HS-27A (cell line): ENCODE data around the gene PELI2.
A peak's percentile ranks its signal among the peaks of the same experiment; 100 is the strongest.
"Not testable (repeated sequence)": the region's sequence is repeated elsewhere in the genome, so short reads cannot be mapped to it uniquely, and the experiment has no call there.

Experiments
- DNase-seq: peaks from one replicate; pipeline ENCODE4 v3.0.0-alpha.2; 2012; ENCODE audit warnings: low read depth, missing footprints

PELI2 gene

DNA sequence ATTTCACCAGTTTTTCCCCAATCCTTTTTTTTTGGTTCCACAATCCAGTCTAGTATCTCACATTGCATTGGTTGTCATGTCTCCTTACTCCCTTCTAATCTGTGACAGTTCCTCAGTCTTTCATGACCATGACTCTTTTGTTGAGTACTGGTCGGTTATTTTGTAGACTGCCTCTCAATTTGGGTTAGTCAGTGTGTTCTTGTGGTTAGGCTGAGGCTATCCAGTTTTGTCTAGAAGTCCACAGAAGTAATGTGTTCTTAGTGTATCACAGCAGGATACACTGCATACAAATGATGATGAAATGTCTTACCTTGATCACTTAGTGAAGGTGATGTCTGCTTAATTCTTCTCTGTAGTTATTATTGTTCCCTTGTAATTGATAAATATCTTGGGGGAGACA lies 24.8 kb downstream of the PELI2 start:
- no peak for DNase-seq

DNA sequence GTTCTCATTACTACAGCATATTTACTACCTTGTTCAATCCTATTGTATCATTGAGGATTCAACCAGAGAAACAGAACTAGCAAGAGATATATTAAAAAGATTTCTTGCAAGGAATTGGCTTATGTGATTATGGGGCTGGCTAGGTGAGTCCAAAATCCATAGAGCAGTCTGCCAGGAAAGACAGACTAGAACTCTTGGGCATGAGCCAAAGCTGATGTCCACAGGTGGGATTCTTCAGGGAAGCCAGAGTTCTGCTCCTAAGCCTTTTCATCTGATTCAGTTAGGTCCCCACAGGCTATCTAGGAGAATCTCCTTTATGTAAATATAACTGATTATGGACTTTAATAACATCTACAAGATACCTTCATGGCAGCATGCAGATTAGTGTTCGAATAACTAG lies 26.0 kb downstream of the PELI2 start:
- DNase-seq = no peak

DNA sequence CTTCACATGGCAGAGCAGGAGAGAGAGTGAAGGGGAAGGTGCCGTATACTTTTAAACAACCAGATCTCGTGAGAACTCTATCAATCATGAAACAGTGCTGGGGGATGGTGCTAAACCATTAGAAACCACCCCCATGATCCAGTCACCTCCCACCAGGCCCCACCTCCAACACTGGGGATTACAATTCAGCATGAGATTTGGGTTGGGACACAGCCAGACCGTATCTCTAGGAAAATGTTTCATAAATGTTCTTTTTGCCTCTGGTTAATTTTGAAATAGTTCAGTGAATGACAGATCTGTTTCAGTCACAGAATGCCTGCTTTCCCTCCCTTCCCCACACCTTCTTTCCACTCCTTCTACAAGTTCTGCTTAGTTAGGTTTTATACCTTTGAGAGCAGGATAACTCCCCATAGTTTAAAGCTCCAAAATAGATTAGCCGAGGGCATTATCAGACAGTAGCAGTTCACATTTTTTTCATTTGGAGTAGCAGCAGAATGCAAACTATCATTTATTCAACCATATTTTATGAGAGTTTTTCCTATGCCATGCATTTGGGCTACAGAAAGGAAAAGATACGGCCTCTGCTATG lies 27.1 kb downstream of the PELI2 start:
- DNase-seq = no peak

DNA sequence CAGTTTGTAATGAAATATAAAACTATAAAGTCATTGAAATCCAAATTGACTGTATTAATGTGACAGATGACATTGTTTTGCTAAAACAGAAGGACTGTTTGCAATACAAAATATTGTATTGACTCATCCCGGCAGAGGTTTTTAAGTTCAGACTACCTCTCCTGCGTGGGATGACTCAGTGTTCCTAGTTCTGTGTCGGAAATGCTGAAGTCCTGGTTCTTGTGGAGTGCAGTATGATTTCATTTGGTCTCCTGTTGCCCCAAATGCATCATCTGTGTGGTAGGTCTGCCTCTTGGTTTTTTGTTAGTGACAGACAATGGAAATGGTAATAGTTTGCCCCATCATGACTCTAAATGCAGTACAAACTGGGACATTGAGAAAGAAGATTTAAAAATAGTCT lies 27.8 kb downstream of the PELI2 start:
- DNase-seq = no peak

DNA sequence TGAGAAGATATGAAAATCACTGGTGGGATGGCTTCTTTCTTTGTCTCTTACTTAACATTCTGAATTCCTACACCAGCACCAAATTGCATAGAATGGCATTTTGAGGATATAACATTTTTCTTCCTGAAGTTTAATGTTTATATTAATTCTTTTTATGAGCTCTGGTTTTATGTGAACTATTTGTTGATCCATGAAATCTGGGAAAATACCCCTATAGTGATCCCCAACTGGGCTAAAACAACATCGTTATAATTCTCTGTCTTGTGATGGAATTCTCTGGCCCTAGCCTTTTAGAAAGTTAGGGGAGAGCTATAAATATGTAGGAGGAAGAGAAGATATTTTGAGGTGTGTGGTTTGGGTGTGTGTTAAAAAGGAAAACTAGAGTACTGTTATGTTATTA lies 29.2 kb downstream of the PELI2 start:
- no peak for DNase-seq

DNA sequence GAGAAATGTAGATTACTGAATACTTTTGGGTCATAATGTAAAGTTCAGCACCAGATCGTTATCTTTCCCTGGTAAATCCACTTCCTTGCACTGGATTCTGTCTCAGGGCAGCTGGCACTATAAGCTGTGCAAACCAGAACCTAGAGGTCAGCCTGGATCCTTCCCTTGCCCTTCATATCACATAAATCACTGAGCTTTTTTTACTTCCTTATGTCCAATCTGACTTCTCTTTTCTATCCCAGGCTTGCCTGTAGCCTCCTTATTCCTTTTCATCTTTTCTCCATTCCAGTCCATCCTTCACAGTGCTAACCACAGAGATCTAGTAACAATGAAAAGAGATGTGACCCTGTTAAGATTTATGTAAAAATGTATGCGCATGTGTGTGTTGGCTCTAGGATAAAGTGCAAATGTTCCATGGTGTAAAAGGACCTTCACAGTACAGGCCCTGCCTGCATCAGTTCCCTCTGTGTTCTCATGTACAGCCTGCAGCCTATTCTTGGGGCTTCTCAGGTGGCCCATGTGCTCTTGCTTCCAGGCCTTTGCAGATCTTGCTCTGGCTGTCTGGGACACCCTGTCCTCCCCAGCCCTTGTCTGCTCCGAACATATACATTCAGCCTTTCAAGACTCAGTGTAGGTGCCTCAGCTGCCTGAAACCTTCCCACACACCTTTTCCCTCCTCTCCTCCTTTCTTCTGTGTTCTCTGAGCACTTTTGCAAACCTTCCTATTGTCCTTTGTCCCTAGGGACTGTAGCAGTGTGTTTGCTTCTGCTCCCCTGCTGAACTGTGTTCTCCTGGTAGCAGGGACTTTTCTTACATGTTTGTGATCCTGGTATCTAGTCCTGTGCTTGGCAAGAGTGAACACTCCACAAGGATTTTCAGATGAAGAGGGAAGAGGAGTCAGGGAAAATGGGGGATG lies 30.0 kb downstream of the PELI2 start:
- DNase-seq = no peak

DNA sequence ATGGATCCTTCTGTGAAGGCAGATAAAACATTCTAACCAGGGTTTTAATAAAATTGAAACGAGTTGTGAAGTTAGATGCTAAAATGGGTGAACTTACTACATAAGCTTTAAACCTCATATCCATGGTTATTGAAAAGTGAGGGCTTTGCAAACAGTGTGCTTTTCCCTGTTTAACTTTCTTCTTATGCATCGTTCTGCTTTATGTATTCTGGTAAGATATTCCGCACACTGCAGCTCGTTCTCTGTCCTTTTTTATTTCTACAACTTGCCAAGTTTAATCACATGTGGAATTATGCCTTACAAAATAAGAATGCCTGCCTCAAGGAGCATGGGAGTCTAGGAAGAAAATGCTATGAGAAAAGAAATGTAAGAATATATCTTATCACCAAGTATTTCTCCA lies 30.9 kb downstream of the PELI2 start:
- no peak for DNase-seq

DNA sequence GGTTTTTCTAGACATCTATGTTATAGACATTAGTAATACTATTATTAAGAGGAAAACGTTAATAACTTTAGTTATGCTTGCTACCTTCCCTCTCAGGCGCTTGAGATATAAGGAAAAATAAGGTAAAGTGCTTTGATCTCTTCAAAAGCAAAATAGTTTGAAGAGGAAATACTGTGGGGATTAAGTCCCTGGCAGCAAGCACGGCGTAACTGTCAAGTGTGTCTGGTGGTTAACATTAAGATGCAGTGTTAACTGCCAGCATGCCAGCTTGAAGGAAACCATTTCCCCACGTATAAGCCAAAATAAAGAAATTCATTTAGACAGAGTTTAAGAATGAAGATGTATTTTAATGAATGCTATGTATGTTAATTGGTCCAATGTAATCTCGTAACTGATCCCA lies 31.8 kb downstream of the PELI2 start:
- no peak for DNase-seq

DNA sequence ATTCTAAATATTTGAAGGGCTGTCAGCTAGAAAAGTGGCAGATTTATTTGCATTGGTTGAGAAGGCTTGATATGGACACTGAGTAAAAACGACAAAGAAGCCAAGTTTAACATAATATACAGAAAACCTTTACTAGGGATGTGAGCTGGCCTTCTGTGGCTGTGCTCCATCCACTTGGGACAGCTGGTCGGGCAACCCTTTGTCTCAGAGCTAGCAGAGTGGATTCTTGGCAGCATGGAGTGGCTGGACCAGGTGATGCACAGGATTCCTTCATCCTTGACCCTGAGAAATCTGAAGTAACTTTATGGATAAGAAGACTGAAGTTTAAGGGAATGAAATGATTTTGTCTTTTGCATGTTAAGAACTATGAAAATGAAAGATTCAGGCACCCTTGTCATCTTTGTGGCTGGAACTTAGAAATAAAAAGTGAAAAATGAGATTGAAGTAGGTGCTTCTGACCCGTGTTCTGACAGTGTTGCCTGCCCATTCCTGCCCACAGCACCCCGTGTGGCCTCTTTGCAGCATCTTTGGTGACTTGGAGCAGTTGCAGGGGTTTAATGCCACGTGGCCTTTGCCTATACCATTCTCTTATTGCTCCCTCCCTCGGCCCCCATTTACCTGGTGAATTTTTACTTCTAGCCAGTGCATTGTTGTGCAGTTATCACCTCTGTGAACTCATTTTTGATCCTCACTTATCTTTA lies 32.6 kb downstream of the PELI2 start:
- no peak for DNase-seq

DNA sequence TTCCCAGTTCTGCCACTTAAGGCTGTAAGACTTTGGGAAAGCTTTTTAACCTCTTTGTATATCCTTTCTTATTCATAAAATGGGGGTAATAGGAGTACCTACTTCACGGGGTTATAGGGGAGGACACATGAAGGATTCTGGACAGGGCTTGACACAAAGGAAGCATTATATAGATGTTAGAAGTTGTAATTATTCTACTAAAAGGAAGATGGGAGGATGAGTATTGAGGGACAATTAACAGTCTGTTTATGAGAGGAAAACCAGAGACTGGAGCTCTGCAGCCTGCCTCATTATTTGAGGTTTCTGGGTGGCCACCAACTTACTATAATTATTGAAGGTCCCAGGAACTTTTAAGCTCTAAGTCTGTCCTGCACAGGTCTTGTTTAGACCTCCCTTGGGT lies 34.0 kb downstream of the PELI2 start:
- DNase-seq = no peak

DNA sequence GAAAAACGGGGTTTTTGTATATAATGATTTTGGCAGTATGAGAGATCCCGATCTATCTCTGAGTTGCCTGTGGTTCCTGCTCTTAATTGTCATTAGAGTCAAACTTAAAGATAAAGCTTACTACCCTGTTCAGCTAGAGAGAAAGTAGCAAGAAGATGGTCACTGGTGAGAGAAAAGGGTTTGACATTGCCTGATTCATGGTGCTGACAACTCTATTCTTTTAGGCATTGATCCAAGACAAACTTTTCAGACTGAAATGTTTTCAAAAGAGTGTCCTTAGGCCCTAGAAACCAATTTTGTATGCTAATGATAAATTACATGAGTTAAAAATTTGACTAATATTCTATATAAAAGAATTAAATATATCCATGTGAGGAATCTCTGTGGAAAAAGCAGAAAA lies 35.1 kb downstream of the PELI2 start:
- DNase-seq = no peak

DNA sequence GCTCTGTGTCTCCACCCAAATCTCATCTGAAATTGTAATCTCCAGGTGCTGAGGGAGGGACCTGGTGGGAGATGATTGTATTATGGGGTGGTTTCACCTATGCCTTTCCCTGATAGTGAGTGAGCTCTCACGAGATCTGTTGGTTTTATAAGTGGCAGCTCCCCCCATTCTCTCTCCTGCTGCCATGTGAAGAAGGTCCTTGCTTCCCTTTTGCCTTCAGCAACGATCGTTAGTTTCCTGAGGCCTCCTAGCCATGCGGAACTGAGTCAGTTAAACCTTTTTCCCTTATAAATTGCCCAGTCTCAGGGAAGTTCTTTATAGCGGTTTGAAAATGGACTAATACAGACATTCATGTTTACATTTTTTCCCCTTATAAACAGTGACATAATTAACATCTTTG lies 36.1 kb downstream of the PELI2 start:
- DNase-seq = no peak

DNA sequence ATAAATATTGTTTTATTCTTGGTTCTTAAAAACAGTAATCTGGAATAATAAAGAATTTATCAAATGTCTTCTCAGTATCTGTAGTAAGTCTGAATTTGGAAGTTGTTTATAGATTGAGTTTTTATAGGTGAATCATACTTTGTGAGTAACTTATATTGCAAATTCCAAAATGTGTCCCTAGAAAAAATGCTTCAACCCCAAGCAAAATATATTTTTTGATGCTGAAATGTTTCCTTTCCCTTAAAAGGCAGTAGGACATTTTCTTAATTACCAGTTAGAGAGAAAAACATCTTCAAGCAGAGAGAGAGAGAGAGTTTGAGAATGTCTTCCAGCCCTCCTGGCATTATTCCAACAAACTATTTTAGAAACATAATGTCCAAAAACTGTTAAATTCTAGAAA lies 37.9 kb downstream of the PELI2 start:
- DNase-seq = no peak

DNA sequence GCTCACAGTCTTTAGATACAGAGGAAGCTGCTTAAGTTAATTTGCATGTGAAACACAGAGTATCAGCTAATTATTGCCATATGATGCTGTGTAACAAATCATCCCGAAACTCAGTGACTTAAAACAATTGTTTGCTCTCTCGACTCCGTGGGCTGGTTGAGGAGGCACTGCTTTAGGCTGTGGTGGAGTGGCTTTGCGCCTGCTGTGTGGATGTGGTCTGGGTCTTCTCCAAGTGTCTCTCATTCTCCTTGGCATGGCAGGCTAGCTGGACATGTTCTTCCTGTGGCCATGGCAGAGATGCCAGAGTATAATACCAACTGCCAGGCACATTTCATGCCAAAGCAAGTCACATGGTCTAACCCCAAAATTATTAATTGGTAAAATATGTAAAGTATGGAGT lies 40.9 kb downstream of the PELI2 start:
- peak; percentile 20 for DNase-seq

DNA sequence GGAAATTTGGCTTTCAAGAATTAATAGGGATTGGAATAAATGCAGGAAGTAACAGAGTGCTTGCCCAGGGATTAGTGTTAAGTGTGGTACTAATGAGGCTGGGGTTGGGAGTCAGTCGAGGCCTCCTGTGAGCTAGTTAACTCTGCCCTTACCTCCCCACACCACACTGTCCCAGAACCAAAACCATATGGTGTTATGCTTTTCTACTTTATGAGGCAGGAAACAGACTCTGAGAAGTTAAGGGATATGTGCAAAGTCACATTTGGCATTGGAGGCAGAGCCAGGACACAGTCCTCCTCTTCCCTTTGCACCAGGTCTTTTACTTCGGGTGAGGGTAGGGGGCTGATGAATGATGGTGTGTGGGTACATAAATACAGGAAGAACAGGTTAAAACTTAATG lies 41.9 kb downstream of the PELI2 start:
- no peak for DNase-seq

DNA sequence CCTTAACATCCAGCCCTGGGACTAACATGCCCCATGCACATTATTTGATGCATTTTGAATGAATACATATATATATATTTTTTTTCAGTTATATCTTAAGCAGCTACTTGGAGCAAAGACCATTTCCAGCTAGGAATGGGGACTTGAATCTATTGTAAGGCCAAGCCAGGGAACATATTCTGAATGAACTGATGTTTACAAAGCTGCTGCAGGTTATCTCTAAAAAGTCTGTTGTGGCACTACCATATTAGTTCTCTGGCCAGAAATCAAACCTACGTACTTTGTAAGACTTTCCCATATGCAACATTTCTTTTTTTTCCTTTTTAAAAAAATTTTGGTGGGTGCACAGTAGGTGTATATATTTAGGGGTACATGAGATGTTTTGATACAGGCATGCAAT lies 43.4 kb downstream of the PELI2 start:
- DNase-seq = no peak

DNA sequence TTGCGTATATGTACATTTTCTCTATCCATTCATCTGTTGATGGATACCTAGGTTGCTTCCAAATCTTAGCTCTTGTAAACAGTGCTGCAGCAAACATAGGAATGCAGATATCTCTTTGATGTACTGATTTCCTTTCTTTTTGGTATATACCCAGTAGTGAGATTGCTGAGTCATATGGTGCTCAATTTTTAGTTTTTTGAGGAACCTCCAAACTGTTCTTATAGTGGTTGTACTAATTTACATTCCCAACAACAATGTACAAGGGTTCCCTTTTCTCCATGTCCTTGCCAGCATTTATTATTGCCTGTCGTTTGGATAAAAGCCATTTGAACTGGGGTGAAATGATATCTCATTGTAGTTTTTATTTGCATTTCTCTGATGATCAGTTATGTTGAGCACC lies 44.3 kb downstream of the PELI2 start:
- no peak for DNase-seq

DNA sequence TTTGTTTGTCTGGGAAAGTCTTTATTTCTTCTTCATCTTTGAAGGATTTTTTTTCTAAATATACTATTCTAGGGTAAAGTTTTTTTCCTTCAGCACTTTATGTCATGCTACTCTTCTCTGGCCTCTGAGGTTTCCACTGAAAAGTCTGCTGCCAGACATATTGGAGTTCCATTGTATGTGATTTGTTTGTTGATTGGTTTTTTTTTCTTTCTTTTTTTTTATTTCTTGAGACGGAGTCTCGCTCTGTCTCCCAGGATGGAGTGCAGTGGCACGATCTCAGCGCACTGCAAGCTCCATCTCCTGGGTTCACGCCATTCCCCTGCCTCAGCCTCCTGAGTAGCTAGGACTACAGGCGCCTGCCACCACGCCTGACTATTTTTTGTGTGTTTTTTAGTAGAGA lies 48.4 kb downstream of the PELI2 start:
- not testable (repeated sequence) for DNase-seq

DNA sequence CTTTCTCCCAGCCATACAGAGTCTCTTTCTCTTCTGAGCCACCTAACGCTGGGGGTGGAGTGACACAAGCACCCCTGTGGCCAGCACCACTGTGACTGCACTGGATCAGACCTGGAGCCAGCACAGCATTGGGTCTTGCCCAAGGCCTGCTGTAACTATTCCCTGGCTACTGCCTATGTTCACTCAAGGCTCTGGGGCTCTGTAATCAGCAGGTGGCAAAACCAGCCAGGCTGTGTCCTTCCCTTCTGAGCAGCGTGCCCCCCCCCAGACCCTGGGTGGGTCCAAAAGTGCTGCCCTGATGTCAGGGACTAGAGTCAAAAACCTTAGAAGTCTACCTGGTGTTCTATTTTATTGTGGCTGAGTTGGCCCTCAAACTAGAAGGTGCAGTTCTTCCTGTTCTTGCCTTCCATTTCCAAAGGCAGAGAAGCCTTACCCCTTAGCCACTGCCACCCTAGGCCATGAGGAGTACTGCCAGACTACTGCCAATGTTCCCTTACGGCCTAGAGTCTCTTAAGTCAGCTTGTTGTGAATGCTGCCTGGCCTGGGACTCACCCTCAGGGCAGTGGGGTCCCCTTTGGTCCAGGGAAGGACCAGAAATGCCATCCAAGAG lies 49.9 kb downstream of the PELI2 start:
- no peak for DNase-seq

DNA sequence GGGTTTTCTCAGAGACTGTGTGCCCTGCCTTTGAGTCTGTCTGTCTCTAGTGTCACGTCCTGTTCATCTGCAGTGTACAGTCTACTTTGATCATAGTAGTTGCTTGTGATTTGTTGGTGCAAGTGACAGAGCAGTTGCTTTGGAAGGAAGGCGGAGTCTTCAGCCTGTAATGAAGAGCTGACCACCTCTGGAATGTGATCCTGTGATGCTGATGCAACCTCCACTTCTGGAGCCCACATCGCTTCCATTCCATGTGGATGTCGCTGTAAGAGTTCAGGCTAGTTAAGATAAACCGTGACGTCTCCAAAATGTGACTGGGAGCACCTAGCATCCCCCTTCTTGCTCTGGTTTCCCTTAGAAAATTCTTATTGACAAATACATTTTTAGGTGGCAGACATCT lies 51.8 kb downstream of the PELI2 start:
- no peak for DNase-seq

DNA sequence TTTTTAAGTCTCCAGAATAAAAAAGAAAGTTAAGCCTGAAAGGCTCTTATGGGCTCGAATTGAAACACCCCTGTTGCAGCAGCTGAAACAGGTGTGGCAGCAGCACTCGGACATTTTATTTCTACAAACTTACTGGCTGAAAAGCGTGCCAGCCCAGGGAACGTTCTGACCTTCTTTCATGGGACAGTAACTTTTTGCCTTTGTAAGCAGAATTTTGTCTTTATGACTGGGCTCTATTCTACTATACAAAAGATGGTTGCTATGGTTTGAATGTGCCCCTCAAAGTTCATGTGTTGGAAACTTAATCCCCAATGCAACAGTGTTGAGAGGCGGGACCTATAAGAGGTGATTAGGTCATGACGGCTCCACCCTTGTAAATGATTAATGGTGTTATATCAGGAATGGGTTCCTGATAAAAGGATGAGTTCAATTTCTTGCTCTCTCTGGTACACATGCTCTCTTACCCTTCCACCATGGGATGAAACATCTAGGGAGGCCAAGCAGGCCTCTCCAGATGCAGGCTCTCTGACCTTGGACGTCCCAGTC lies 52.7 kb downstream of the PELI2 start:
- DNase-seq = no peak

DNA sequence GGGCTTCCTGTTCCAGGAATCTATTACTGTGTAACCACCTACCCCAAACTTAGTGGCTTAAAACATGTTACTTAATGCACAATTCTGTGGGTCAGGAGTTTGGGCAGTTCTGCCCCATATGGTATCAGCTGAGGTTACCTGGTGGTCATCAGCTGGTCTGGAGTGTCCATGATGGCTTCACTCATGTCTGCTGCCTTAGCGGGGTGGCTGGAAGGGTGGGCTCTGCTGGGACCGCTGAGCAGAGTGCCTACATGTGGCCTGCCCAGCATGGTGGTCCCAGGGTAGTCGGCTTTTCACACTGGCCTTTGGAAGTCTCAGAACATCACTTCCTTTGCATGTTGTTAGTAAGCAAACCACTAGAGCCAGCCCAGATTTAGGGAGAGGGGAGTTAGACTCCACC lies 53.9 kb downstream of the PELI2 start:
- DNase-seq = no peak

DNA sequence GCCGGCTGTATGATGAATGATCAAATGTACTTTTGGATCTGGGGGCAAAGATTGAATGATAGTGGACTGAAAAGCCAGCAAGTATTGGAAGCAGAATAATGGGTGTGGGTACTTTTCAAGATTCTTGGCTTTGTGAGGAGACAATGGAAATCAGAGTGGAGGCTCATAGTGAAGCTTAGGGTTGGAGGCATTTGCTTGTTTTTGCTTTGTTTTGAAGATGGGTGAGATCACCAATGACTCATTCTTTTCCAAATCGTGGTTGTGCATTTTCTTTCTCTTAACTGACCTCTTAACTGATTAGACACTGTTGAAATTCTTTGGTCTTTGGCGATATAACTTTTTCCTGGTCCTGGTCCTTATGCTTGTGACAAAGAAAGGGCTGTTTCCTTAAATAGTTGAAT lies 54.4 kb downstream of the PELI2 start:
- peak; percentile 34 for DNase-seq
